Heart right ventricle (tissue), 16 donors: ENCODE measurements around the gene SRRM3. TPM values are rescaled to one million over a fixed set of nuclear protein-coding genes. Genes with fewer than 3 reads are reported as not detected.

Experiments used
- ATAC-seq, 8 donors: fragments of 200-7000 bp; cut with Tn5 transposase; one replicate each; pipeline ENCODE4 v1.9.1; 2020; ENCODE audit warnings: mild to moderate bottlenecking in 8 of 8, moderate library complexity in 8 of 8, moderate number of reproducible peaks in 1 of 8
- DNase-seq, 2 donors: peaks; one replicate each; pipeline ENCODE4 v3.0.0-alpha.2; 2020
- H3K27ac ChIP-seq, 10 donors: fragments of 200-600 bp; sonication (generic) in 2 of 10; one replicate each; pipeline versions ENCODE4 v1.5.0 to v1.8.0; 2020 to 2022; ENCODE audit warnings: mild to moderate bottlenecking in 3 of 10
- H3K27me3 ChIP-seq, 7 donors: fragments of 200-600 bp; one replicate each; pipeline ENCODE4 v1.8.0; 2021 to 2022; ENCODE audit warnings: mild to moderate bottlenecking in 2 of 7
- H3K36me3 ChIP-seq, 9 donors: fragments of 200-600 bp; sonication (generic) in 1 of 9; one replicate each; pipeline versions ENCODE4 v1.5.0 to v1.8.0; 2020 to 2022; ENCODE audit warnings: mild to moderate bottlenecking in 2 of 9
- H3K4me1 ChIP-seq, 9 donors: fragments of 200-600 bp; sonication (generic) in 1 of 9; one replicate each; pipeline versions ENCODE4 v1.5.0 to v1.8.0; 2020 to 2022; ENCODE audit warnings: mild to moderate bottlenecking in 4 of 9
- H3K4me3 ChIP-seq, 10 donors: fragments of 200-600 bp; sonication (generic) in 2 of 10; one replicate each; pipeline versions ENCODE4 v1.5.0 to v1.8.0; 2020 to 2022; ENCODE audit warnings: mild to moderate bottlenecking in 7 of 10, moderate library complexity in 2 of 10
- H3K9me3 ChIP-seq, 11 donors: fragments of 200-600 bp in 10 of 11; sonication (generic) in 2 of 11; one replicate each; pipeline versions ENCODE4 v1.5.0 to v1.8.0; 2013 to 2022; ENCODE audit warnings: mild to moderate bottlenecking in 2 of 11, control low read depth in 1 of 11, moderate library complexity in 1 of 11
- WGBS, 2 donors: extraction: QIAGEN DNeasy Blood & Tissue Kit; methylation state at CpG; one replicate each; pipeline ENCODE4 v1.1.7; 2013; ENCODE audit warnings: inconsistent platforms in 1 of 2; 5-methylcytosine and 5-hydroxymethylcytosine counted together
- intact Hi-C, 10 donors: fragments of 100-400 bp; cut with DNase I; formaldehyde crosslinking; loops; one replicate each; pipeline versions ENCODE4 v1.11.1 to v1.14.2; 2022
- polyA plus RNA-seq, 2 donors: library from polyadenylated mRNA; stranded (reverse); fragments of 200-250 nt; gene quantifications; one replicate each; pipeline ENCODE4 v1.2.3, GENCODE V29; 2013
- total RNA-seq, 10 donors: library from RNA; stranded (reverse); fragmentation: NEBNext Ultra II Directional in 3 of 10; extraction: Animal tissue kit (Norgen Biotek cat#: 25700) in 3 of 10; gene quantifications; one replicate each; pipeline versions ENCODE4 v1.2.1 to v1.2.4, GENCODE V29; 2021 to 2023
- TF ChIP-seq, protein P1 (sequence below), 9 donors: fragments of 200-600 bp; sonication (generic) in 2 of 9; IDR thresholded peaks; one replicate each; pipeline versions ENCODE4 v1.5.0 to v1.8.0; 2021 to 2022; ENCODE audit warnings: antibody characterized with exemption in 9 of 9, mild to moderate bottlenecking in 5 of 9, moderate library complexity in 1 of 9
- donor health status: Arrhythmogenic right ventricular cardiomyopathy.
- donor health status: ischemic (EF 13 %, LVEDD 7.1; RV severe dilation, severe dysfunction).
- donor health status: healthy with polysubstance abuse.
- donor health status: DM: no; HTN: yes; CAD: no.
- donor health status: DM: no; HTN: no; CAD: no.
- donor health status: ischemic (EF 25% LVEDD 6.9; RV normal size, moderate dysfunction).
- donor health status: ischemic (EF 25% LVEDD 5.7; RV mildly dilated, moderate dysfunction).
- donor health status: healthy.
- donor health status: DM: yes; HTN: yes; CAD: no.
- donor health status: Ischemic cardiomyopathy.
- donor health status: ischemic (EF 35%, LVEDD 5.7; RV mildly dilated, moderate dysfunction).
- donor health status: nonischemic (EF 11% LVEDD 7.7; RV severe dilation, severe dysfunction).
- donor health status: DM: yes; HTN: yes; CAD: no.
- donor health status: PGD.
- donor health status: ischemic (EF 29% LVEDD 5.4; RV normal size, mild dysfunction).
- donor health status: nonischemic (EF 23%, LVEDD 6.1; RV moderate dilation, normal function).

The SRRM3 gene
- total and polyA plus RNA-seq, 12 donors, result 1.0 to 36.2 (median 5.5) TPM

DNA sequence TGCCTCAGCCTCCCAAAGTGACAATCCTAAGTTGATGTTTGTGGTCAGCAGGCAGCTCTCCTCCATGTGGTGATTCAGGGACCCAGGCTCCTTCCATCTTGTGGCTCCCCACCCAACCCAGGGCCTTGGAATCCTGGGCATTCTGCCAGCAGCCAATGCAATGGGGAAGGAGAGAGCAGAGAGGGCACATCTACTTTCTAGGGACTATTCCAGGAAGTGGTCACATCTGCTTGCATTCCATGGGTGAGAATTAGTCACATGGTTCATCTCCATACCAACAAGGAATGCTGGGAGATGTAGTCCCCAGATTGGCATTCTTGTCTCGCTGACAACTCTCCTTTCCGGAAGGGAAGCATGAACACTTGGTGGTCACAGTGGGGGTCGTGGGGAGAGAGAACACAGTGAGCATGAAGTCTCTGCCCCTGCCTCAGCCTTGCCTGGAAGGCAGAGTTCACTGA lies 9.9 kb upstream of the SRRM3 start:
- Histone ChIP-seq H3K4me1 (no peaks in the 10 kb centered on the region), H3K4me3 (no peak overlapping the region), H3K36me3 (no peaks in the 10 kb centered on the region), H3K27me3 (peaks cover 0 to 26% (median 10%) of the 10 kb centered on the region in 7 donors), H3K27ac (no peak overlapping the region), H3K9me3 (peaks cover 0 to 9% (median 7%) of the 10 kb centered on the region in 11 donors)
- TF ChIP-seq, protein P1, sequence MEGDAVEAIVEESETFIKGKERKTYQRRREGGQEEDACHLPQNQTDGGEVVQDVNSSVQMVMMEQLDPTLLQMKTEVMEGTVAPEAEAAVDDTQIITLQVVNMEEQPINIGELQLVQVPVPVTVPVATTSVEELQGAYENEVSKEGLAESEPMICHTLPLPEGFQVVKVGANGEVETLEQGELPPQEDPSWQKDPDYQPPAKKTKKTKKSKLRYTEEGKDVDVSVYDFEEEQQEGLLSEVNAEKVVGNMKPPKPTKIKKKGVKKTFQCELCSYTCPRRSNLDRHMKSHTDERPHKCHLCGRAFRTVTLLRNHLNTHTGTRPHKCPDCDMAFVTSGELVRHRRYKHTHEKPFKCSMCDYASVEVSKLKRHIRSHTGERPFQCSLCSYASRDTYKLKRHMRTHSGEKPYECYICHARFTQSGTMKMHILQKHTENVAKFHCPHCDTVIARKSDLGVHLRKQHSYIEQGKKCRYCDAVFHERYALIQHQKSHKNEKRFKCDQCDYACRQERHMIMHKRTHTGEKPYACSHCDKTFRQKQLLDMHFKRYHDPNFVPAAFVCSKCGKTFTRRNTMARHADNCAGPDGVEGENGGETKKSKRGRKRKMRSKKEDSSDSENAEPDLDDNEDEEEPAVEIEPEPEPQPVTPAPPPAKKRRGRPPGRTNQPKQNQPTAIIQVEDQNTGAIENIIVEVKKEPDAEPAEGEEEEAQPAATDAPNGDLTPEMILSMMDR (IDR thresholded peaks at IDR 0.05), result no peak
- no peak for DNase-seq
- 22 to 26% methylated on average over 3 of the region's 3 CpGs for WGBS, 2 donors
- no peak for ATAC-seq
- intact Hi-C loops, result no loop called here

DNA sequence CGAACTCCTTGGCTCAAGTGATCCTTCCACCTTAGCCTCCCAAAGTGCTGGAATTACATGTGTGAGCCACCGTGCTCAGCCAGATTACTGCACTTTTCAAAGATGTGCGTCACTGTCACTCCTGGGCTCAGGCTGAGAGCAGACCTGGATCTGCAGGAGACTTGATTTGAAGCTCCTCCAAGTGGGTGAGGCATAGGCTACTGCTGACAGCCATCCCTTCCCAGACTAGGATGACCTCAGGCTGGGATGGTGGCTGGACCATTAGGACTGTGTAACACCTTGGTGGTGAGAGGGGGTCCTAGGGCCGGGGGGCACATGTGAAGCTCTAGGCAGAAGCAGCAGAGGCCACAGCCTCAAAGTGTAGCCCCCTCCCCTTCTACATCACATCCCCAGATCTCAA lies 8.2 kb upstream of the SRRM3 start:
- WGBS, 2 donors, result 73 to 75% methylated on average over 4 of the region's 4 CpGs
- peaks cover 0 to 9% (median 7%) of the 10 kb centered on the region in 11 donors for H3K9me3 ChIP-seq
- no peak overlapping the region for H3K27ac ChIP-seq
- no peak overlapping the region for H3K4me3 ChIP-seq
- no peak for ATAC-seq
- intact Hi-C loops, result no loop called here
- DNase-seq, result no peak
- TF ChIP-seq, protein P1 (IDR thresholded peaks at IDR 0.05), result no peak
- no peaks in the 10 kb centered on the region for H3K36me3 ChIP-seq
- no peaks in the 10 kb centered on the region for H3K4me1 ChIP-seq
- peaks cover 0 to 26% (median 10%) of the 10 kb centered on the region in 7 donors for H3K27me3 ChIP-seq

DNA sequence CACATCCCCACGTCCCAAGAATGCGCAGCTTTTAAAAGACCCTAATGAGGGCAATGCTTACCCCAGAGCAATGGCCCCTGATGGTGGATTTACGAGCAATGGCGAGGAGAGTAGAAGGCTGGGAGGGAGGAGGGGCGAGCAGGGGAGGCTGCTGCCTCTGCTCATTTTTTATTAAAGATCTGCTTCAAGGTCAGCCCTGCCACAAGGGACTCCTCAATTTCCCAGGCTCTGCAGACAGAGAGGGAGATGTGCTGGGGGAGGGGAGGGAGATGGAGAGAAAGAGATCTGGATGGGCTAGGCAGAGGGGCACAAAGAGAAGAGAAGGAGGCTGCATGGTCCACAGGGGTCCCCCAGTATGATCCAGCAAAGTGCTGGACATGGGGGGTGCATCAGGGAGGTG lies 7.8 kb upstream of the SRRM3 start:
- Histone ChIP-seq H3K9me3 (peaks cover 0 to 9% (median 7%) of the 10 kb centered on the region in 11 donors), H3K36me3 (no peaks in the 10 kb centered on the region), H3K27me3 (peaks cover 0 to 26% (median 10%) of the 10 kb centered on the region in 7 donors), H3K27ac (no peak overlapping the region), H3K4me3 (no peak overlapping the region), H3K4me1 (no peaks in the 10 kb centered on the region)
- intact Hi-C loops, result no loop called here
- ATAC-seq (no peak), DNase-seq (no peak)
- TF ChIP-seq, protein P1 (IDR thresholded peaks at IDR 0.05), result no peak
- 38 to 53% methylated on average over 5 of the region's 5 CpGs for WGBS, 2 donors

DNA sequence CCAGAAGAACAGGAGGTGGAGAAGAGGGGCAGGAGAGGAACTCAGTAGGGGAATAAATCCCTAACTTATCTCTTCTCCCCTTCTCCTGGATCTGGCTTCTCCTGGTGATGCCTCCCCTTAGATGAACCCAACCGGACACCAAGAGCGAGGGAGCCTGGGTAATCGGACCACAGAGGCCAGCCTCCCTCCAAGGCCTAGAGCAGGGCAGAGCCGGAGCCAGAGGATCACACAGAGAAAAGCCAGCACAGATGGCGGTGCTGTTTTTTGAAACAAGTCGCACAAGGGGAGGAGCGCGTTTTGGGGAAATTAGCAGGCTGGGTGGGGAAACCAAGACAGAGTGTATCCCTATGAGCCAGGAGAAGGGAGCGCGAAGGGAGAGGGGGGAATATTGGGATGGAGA lies 4.9 kb upstream of the SRRM3 start:
- Histone ChIP-seq H3K4me1 (peaks cover 0 to under 1% (median 0%) of the 10 kb centered on the region in 9 donors), H3K36me3 (no peaks in the 10 kb centered on the region), H3K27me3 (peaks cover 0 to 34% (median 25%) of the 10 kb centered on the region in 7 donors), H3K9me3 (peaks cover 0 to 4% (median 1%) of the 10 kb centered on the region in 11 donors), H3K4me3 (no peak overlapping the region), H3K27ac (no peak overlapping the region)
- TF ChIP-seq, protein P1 (IDR thresholded peaks at IDR 0.05), result no peak
- DNase-seq, result no peak
- intact Hi-C loops, result no loop called here
- WGBS, 2 donors, result 89 to 90% methylated on average over 10 of the region's 10 CpGs
- no peak for ATAC-seq
